Loucy (cell line): Measurements from ENCODE around the gene LMO4.

Source experiments
- H2AFZ ChIP-seq: fragments of 200-600 bp; sonication (generic); 2 replicates; pipeline ENCODE4 v1.6.0; 2016; ENCODE audit warnings: antibody characterized with exemption, mild to moderate bottlenecking, low read length, moderate library complexity
- H3F3A ChIP-seq: fragments of 200-600 bp; 2 replicates; pipeline ENCODE4 v1.6.0; 2016; ENCODE audit warnings: antibody characterized with exemption, low read depth, mild to moderate bottlenecking
- H3K27me3 ChIP-seq: fragments of 200-600 bp; sonication (generic); 2 replicates; pipeline ENCODE4 v1.6.1; 2014; ENCODE audit warnings: low read length, mild to moderate bottlenecking; ENCODE audit not compliant: insufficient read depth, poor library complexity, severe bottlenecking
- H3K36me3 ChIP-seq: fragments of 200-600 bp; sonication (generic); 2 replicates; pipeline ENCODE4 v1.6.1; 2016; ENCODE audit warnings: low read length; ENCODE audit not compliant: insufficient read depth
- H3K4me1 ChIP-seq: fragments of 200-600 bp; sonication (generic); 2 replicates; pipeline ENCODE4 v1.5.1; 2014; ENCODE audit warnings: low read length, mild to moderate bottlenecking; ENCODE audit not compliant: insufficient read depth, poor library complexity, severe bottlenecking
- H3K4me2 ChIP-seq: fragments of 200-600 bp; sonication (generic); 2 replicates; pipeline ENCODE4 v1.6.0; 2014; ENCODE audit warnings: antibody characterized with exemption, low read length, low read depth, mild to moderate bottlenecking; ENCODE audit not compliant: poor library complexity, severe bottlenecking
- H3K4me3 ChIP-seq: fragments of 200-600 bp; sonication (generic); 2 replicates; pipeline ENCODE4 v1.5.1; 2014; ENCODE audit warnings: low read length, mild to moderate bottlenecking, mixed read lengths; ENCODE audit not compliant: poor library complexity, severe bottlenecking
- H3K79me2 ChIP-seq: fragments of 200-600 bp; sonication (generic); 2 replicates; pipeline ENCODE4 v1.6.1; 2014; ENCODE audit warnings: low read length; ENCODE audit not compliant: insufficient read depth
- H3K9ac ChIP-seq: fragments of 200-600 bp; sonication (generic); 2 replicates; pipeline ENCODE4 v1.6.0; 2014; ENCODE audit warnings: mild to moderate bottlenecking, low read depth, low read length, moderate library complexity; ENCODE audit not compliant: poor library complexity, severe bottlenecking
- H3K9me2 ChIP-seq: fragments of 200-600 bp; sonication (generic); replicated peaks from 2 replicates; pipeline ENCODE4 v1.6.1; 2016; ENCODE audit warnings: low read depth, low read length, mixed read lengths
- H3K9me3 ChIP-seq: fragments of 200-600 bp; sonication (generic); 2 replicates; pipeline ENCODE4 v1.6.1; 2014; ENCODE audit warnings: mild to moderate bottlenecking, antibody characterized with exemption, low read length, low read depth; ENCODE audit not compliant: insufficient read depth
- H4K20me1 ChIP-seq: fragments of 200-600 bp; sonication (generic); 2 replicates; pipeline ENCODE4 v1.6.0; 2014; ENCODE audit warnings: antibody characterized with exemption, low read length, mild to moderate bottlenecking; ENCODE audit not compliant: insufficient read depth, poor library complexity, severe bottlenecking
- CTCF ChIP-seq: fragments of 200-600 bp; sonication (generic); conservative IDR thresholded peaks from 2 replicates; pipeline ENCODE4 v1.5.1; 2014; ENCODE audit warnings: mild to moderate bottlenecking, antibody characterized with exemption, low read length
- EZH2phosphoT487 ChIP-seq: fragments of 200-600 bp; IDR thresholded peaks from 2 replicates; pipeline ENCODE4 v1.6.1; 2018; ENCODE audit warnings: antibody characterized with exemption, mild to moderate bottlenecking, moderate library complexity, borderline replicate concordance

LMO4 gene

GRCh38 chr1:87362063-87362833 lies 33.6 kb downstream of the LMO4 start:
- no peaks in the 10 kb centered on the region for H4K20me1 ChIP-seq
- H3K9me3 ChIP-seq = no peaks in the 10 kb centered on the region
- H3K9me2 ChIP-seq = no peaks in the 10 kb centered on the region
- H3K79me2 ChIP-seq = no peaks in the 10 kb centered on the region
- no peak overlapping the region for H3K4me3 ChIP-seq
- no peaks in the 10 kb centered on the region for H3F3A ChIP-seq
- no peaks in the 10 kb centered on the region for H3K4me1 ChIP-seq
- H3K36me3 ChIP-seq = no peaks in the 10 kb centered on the region
- H3K9ac ChIP-seq = no peak overlapping the region
- H3K27me3 ChIP-seq = no peaks in the 10 kb centered on the region
- TF ChIP-seq CTCF (no peak), EZH2phosphoT487 (no peak)
- no peak overlapping the region for H2AFZ ChIP-seq
- H3K4me2 ChIP-seq = no peak overlapping the region

GRCh38 chr1:87362834-87363426 lies 34.2 kb downstream of the LMO4 start:
- H3K4me2 ChIP-seq = no peak overlapping the region
- no peaks in the 10 kb centered on the region for H3K9me2 ChIP-seq
- H3K79me2 ChIP-seq = no peaks in the 10 kb centered on the region
- H3K4me3 ChIP-seq = no peak overlapping the region
- no peak overlapping the region for H3K9ac ChIP-seq
- no peaks in the 10 kb centered on the region for H3K27me3 ChIP-seq
- no peak for TF ChIP-seq EZH2phosphoT487
- TF ChIP-seq CTCF = no peak
- H3F3A ChIP-seq = no peaks in the 10 kb centered on the region
- no peaks in the 10 kb centered on the region for H3K36me3 ChIP-seq
- no peaks in the 10 kb centered on the region for H3K4me1 ChIP-seq
- no peak overlapping the region for H2AFZ ChIP-seq
- H3K9me3 ChIP-seq = no peaks in the 10 kb centered on the region
- H4K20me1 ChIP-seq = no peaks in the 10 kb centered on the region

- Histone ChIP-seq H3F3A (no peaks in the 10 kb centered on the region), H2AFZ (no peak overlapping the region), H3K4me2 (no peak overlapping the region), H3K4me1 (no peaks in the 10 kb centered on the region), H3K36me3 (no peaks in the 10 kb centered on the region), H3K9ac (no peak overlapping the region), H3K9me2 (no peaks in the 10 kb centered on the region), H3K27me3 (no peaks in the 10 kb centered on the region), H4K20me1 (no peaks in the 10 kb centered on the region), H3K9me3 (no peaks in the 10 kb centered on the region), H3K4me3 (no peak overlapping the region), H3K79me2 (no peaks in the 10 kb centered on the region)
- TF ChIP-seq EZH2phosphoT487 = no peak
- TF ChIP-seq CTCF = no peak
Observed at GRCh38 chr1:87367549-87367948, 38.9 kb downstream of the LMO4 start.
